ENCODE results near the gene FBXL5.

The FBXL5 gene

DNA sequence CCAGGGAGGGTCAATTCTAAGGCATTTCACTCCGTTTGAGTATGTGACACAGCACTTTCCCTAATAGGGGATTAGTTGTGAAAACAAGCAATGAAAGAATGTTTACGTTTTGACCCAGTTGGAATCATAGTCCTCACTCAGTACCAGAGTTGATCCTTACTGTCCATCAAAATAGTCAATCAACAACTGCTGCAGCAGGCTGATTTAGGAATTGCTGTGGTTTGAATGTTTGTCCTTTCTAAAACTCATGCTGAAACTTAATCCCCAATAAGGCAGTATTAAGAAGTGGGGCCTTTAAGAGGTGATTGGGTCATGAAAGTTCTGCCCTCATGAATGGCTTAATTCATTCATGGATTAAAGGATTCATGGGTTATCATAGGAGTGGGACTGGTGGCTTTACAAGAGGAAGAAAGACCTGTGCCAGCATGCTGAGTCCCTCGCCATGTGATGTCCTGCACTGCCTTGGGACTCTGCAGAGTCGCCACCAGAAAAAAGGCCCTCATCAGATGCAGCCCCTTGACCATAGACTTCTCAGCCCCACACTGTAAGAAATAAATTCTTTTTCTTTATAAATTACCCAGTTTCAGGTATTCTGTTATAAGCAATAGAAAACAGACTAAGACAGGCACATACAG lies 3.1 kb upstream of the FBXL5 start:
- Histone ChIP-seq H3K36me3 (ENCODE audit: control insufficient read depth in 2 of 2, insufficient read depth in 1 of 2, low read length in 2 of 2) (peaks cover 0 to 9% of the 10 kb centered on the region in 2 experiments; a peak in 1 of 3 replicates), H3K9me3 (ENCODE audit: control insufficient read depth, insufficient read depth, low read depth, low read length) (no peaks in the 10 kb centered on the region), H3K4me1 (ENCODE audit: control insufficient read depth, insufficient read depth, low read length) (0 out of 2 replicates have a peak, but pooled peaks cover 2% of the 10 kb centered on the region), H3K27ac (ENCODE audit: extremely low read depth, low read depth, low read length) (no peak overlapping the region), H3K4me3 (ENCODE audit: low read depth, low read length) (no peak overlapping the region)
- TF ChIP-seq KLF7 (tag by site-specific recombination; IDR thresholded peaks at IDR 0.05; ENCODE audit: borderline replicate concordance): no peak
- TF ChIP-seq, protein P1, sequence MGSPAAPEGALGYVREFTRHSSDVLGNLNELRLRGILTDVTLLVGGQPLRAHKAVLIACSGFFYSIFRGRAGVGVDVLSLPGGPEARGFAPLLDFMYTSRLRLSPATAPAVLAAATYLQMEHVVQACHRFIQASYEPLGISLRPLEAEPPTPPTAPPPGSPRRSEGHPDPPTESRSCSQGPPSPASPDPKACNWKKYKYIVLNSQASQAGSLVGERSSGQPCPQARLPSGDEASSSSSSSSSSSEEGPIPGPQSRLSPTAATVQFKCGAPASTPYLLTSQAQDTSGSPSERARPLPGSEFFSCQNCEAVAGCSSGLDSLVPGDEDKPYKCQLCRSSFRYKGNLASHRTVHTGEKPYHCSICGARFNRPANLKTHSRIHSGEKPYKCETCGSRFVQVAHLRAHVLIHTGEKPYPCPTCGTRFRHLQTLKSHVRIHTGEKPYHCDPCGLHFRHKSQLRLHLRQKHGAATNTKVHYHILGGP (tag by site-specific recombination; IDR thresholded peaks at IDR 0.05): no peak
- TF ChIP-seq, protein P2, sequence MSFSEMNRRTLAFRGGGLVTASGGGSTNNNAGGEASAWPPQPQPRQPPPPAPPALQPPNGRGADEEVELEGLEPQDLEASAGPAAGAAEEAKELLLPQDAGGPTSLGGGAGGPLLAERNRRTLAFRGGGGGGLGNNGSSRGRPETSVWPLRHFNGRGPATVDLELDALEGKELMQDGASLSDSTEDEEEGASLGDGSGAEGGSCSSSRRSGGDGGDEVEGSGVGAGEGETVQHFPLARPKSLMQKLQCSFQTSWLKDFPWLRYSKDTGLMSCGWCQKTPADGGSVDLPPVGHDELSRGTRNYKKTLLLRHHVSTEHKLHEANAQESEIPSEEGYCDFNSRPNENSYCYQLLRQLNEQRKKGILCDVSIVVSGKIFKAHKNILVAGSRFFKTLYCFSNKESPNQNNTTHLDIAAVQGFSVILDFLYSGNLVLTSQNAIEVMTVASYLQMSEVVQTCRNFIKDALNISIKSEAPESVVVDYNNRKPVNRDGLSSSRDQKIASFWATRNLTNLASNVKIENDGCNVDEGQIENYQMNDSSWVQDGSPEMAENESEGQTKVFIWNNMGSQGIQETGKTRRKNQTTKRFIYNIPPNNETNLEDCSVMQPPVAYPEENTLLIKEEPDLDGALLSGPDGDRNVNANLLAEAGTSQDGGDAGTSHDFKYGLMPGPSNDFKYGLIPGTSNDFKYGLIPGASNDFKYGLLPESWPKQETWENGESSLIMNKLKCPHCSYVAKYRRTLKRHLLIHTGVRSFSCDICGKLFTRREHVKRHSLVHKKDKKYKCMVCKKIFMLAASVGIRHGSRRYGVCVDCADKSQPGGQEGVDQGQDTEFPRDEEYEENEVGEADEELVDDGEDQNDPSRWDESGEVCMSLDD (tag by site-specific recombination; IDR thresholded peaks at IDR 0.05): no peak
- no peak for TF ChIP-seq ZNF664 (tag by site-specific recombination; IDR thresholded peaks at IDR 0.05)
- TF ChIP-seq ZNF184 (tag by site-specific recombination; IDR thresholded peaks at IDR 0.05): no peak
- TF ChIP-seq ZNF658 (tag by site-specific recombination; IDR thresholded peaks at IDR 0.05): no peak
- no peak for TF ChIP-seq ZNF211 (tag by site-specific recombination; IDR thresholded peaks at IDR 0.05; ENCODE audit: low read depth)
- no peak for TF ChIP-seq ZNF792 (tag by site-specific recombination; IDR thresholded peaks at IDR 0.05)
- TF ChIP-seq ZNF473 (tag by site-specific recombination; IDR thresholded peaks at IDR 0.05): no peak
- no peak for TF ChIP-seq ZNF791 (tag by site-specific recombination; IDR thresholded peaks at IDR 0.05)
- no peak for TF ChIP-seq ZNF530 (tag by site-specific recombination; IDR thresholded peaks at IDR 0.05; ENCODE audit: low read depth)
- no peak for TF ChIP-seq SP2 (tag by site-specific recombination; IDR thresholded peaks at IDR 0.05)
- no peak for TF ChIP-seq ZIC2 (tag by site-specific recombination; IDR thresholded peaks at IDR 0.05)
- TF ChIP-seq ZNF175 (tag by site-specific recombination; IDR thresholded peaks at IDR 0.05): no peak
- no peak for TF ChIP-seq ZNF600 (tag by site-specific recombination; IDR thresholded peaks at IDR 0.05)
- TF ChIP-seq ZNF837 (tag by site-specific recombination; IDR thresholded peaks at IDR 0.05): no peak
- TF ChIP-seq, protein P3, sequence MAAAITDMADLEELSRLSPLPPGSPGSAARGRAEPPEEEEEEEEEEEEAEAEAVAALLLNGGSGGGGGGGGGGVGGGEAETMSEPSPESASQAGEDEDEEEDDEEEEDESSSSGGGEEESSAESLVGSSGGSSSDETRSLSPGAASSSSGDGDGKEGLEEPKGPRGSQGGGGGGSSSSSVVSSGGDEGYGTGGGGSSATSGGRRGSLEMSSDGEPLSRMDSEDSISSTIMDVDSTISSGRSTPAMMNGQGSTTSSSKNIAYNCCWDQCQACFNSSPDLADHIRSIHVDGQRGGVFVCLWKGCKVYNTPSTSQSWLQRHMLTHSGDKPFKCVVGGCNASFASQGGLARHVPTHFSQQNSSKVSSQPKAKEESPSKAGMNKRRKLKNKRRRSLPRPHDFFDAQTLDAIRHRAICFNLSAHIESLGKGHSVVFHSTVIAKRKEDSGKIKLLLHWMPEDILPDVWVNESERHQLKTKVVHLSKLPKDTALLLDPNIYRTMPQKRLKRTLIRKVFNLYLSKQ (tag by site-specific recombination; IDR thresholded peaks at IDR 0.05; ENCODE audit: borderline replicate concordance): no peak
- TF ChIP-seq ZNF221 (tag by site-specific recombination; IDR thresholded peaks at IDR 0.05; ENCODE audit: borderline replicate concordance): no peak
- TF ChIP-seq ZNF155 (tag by site-specific recombination; IDR thresholded peaks at IDR 0.05): no peak
- POLR2A ChIA-PET: no interaction called here
- CTCF ChIA-PET: interaction anchor here (1.3 kb wide), 1 partner anchor 99 kb away, joined by 3 read pairs; no protein-coding TSS in a partner anchor

DNA sequence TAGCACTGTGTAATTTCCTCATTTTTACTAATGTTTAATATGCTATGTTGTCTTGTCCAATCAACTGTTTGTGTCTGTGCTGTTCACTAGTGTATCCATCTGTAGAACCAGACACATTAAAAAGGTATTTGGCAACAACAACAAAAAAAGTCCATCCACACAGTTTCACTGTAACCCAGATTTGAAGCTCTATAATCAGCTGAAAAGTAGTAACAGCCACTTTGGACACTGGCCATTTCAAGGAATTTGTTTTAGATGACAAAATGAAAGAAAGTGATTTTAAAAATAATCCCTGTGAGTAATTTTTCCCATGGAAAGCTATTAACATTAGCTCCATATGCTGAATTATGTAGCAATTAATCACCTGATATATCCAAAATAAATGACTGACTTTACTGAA lies 2.2 kb upstream of the FBXL5 start:
- no peaks in the 10 kb centered on the region for H3K9me3 ChIP-seq (ENCODE audit: control insufficient read depth, insufficient read depth, low read depth, low read length)
- ChIA-PET POLR2A (no interaction called here), CTCF (interaction anchor here (0.6 kb wide), 1 partner anchor 115 kb away, joined by 3 read pairs; no protein-coding TSS in a partner anchor)
- no peak overlapping the region for H3K27ac ChIP-seq (ENCODE audit: extremely low read depth, low read depth, low read length)
- H3K4me3 ChIP-seq (ENCODE audit: low read depth, low read length): no peak overlapping the region
- H3K4me1 ChIP-seq (ENCODE audit: control insufficient read depth, insufficient read depth, low read length): 0 out of 2 replicates have a peak, but pooled peaks cover 4% of the 10 kb centered on the region
- TF ChIP-seq, protein P4, sequence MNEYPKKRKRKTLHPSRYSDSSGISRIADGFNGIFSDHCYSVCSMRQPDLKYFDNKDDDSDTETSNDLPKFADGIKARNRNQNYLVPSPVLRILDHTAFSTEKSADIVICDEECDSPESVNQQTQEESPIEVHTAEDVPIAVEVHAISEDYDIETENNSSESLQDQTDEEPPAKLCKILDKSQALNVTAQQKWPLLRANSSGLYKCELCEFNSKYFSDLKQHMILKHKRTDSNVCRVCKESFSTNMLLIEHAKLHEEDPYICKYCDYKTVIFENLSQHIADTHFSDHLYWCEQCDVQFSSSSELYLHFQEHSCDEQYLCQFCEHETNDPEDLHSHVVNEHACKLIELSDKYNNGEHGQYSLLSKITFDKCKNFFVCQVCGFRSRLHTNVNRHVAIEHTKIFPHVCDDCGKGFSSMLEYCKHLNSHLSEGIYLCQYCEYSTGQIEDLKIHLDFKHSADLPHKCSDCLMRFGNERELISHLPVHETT (tag by site-specific recombination; IDR thresholded peaks at IDR 0.05): no peak
- TF ChIP-seq ZNF292 (tag by site-specific recombination; IDR thresholded peaks at IDR 0.05; ENCODE audit: borderline replicate concordance, low read depth) (no peak), ZBTB7A (tag by site-specific recombination; IDR thresholded peaks at IDR 0.05; ENCODE audit: low read depth) (no peak), ZNF426 (tag by site-specific recombination; IDR thresholded peaks at IDR 0.05) (no peak), ZFHX2 (tag by site-specific recombination; conservative IDR thresholded peaks at IDR 0.05) (no peak), ZNF24 (tag by site-specific recombination; IDR thresholded peaks at IDR 0.05) (no peak)
- H3K36me3 ChIP-seq (ENCODE audit: control insufficient read depth in 2 of 2, insufficient read depth in 1 of 2, low read length in 2 of 2): peaks cover 0 to 9% of the 10 kb centered on the region in 2 experiments; a peak in 1 of 3 replicates
